ENCODE results near the gene DHRS3.

DNA sequence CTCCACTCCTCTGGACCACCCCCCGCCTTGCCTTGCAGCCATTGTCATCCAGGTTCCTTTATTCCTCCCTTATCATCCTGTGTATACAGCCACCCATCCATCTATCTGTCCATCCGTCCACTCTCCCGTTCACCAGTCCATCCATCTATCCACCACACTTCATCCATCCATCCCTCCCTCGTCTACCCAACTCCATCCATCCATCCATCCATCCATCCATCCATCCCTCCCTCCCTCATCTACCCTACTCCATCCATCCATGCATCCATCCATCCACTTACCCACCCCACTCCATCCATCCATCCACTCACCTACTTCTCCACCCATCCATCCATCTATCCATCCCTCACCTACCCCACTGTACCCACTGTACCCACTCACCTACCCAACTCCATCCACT lies 35.4 kb downstream of the DHRS3 start:
- TF ChIP-seq, protein P1, sequence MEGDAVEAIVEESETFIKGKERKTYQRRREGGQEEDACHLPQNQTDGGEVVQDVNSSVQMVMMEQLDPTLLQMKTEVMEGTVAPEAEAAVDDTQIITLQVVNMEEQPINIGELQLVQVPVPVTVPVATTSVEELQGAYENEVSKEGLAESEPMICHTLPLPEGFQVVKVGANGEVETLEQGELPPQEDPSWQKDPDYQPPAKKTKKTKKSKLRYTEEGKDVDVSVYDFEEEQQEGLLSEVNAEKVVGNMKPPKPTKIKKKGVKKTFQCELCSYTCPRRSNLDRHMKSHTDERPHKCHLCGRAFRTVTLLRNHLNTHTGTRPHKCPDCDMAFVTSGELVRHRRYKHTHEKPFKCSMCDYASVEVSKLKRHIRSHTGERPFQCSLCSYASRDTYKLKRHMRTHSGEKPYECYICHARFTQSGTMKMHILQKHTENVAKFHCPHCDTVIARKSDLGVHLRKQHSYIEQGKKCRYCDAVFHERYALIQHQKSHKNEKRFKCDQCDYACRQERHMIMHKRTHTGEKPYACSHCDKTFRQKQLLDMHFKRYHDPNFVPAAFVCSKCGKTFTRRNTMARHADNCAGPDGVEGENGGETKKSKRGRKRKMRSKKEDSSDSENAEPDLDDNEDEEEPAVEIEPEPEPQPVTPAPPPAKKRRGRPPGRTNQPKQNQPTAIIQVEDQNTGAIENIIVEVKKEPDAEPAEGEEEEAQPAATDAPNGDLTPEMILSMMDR (IDR thresholded peaks at IDR 0.05) = no peak
- TF ChIP-seq POLR2A (IDR thresholded peaks at IDR 0.05) (no peak), POLR2AphosphoS5 (IDR thresholded peaks at IDR 0.05) (no peak)
